ENCODE data around the gene ZBTB38. TPM values are rescaled to one million over a fixed set of nuclear protein-coding genes. Genes with fewer than 3 reads are reported as not detected.

Gene ZBTB38
- total and polyA plus RNA-seq, 2 donors (not counting 3 experiments of a cell fraction or from before 2014, with no cell fraction given): 31.1 to 85.2 TPM

- no peak overlapping the region for H3K27ac ChIP-seq (ENCODE audit: insufficient read depth, low read depth, low read length)
- intact Hi-C loops (cut with micrococcal nuclease): no loop called here
Observed at GRCh38 chr3:141362736-141363135, 5.6 kb upstream of the ZBTB38 start.

More at GRCh38 chr3:141362736-141363135, 5.6 kb upstream of the ZBTB38 start:
- POLR2A ChIA-PET: no interaction called here
- Histone ChIP-seq H2AFZ (ENCODE audit: low read depth, low read length) (no peak overlapping the region), H4K20me1 (replicated peaks; ENCODE audit: control insufficient read depth, extremely low read depth, insufficient read depth, low read length) (no peaks in the 10 kb centered on the region), H3K9ac (replicated peaks; ENCODE audit: extremely low read depth, insufficient read depth, low read length) (no peak overlapping the region), H3K4me2 (ENCODE audit: insufficient read depth, low read length) (no peak overlapping the region), H3K79me2 (ENCODE audit: control insufficient read depth, insufficient read depth, low read length) (no peaks in the 10 kb centered on the region), H3K36me3 (ENCODE audit: control insufficient read depth in 2 of 2, extremely low read depth in 1 of 2, insufficient read depth in 2 of 2, low read length in 2 of 2) (no peaks in the 10 kb centered on the region), H3K4me1 (ENCODE audit: control insufficient read depth, extremely low read depth, insufficient read depth, low read length) (peaks cover 35% of the 10 kb centered on the region), H3K27me3 (ENCODE audit: control insufficient read depth in 2 of 2, insufficient read depth in 2 of 2, low read length in 2 of 2) (no peaks in the 10 kb centered on the region), H3K4me3 (replicated peaks in 1 of 3; ENCODE audit: insufficient read depth in 1 of 3, low read depth in 1 of 3, low read length in 3 of 3) (no peak overlapping the region), H3K9me1 (replicated peaks; ENCODE audit: control insufficient read depth, extremely low read depth, insufficient read depth, low read length) (no peaks in the 10 kb centered on the region), H3K9me3 (replicated peaks; ENCODE audit: control insufficient read depth, insufficient read depth, low read length) (no peaks in the 10 kb centered on the region)
- dilution Hi-C loops (cut with MboI; ENCODE audit: extremely low pct_ligation_motif_present, low sequenced_read_pairs): no loop called here
- FAIRE-seq (no peak), DNase-seq (ENCODE audit: low read depth, low spot score) (no peak)
- no TSS peak for BruUV-seq (replicated peaks)
- TF ChIP-seq MYC (IDR thresholded peaks at IDR 0.05; ENCODE audit: low read depth, low read length) (no peak), JUN (IDR thresholded peaks at IDR 0.05; ENCODE audit: borderline replicate concordance, insufficient read depth, insufficient read length, low read depth) (no peak), GATA2 (IDR thresholded peaks at IDR 0.05; ENCODE audit: insufficient read depth, insufficient read length, low read depth, low read length) (no peak), FOS (IDR thresholded peaks at IDR 0.05; ENCODE audit: borderline replicate concordance, insufficient read depth, low read length) (no peak), POLR2A (IDR thresholded peaks at IDR 0.05; ENCODE audit: low read depth, low read length) (no peak), MAX (IDR thresholded peaks at IDR 0.05; ENCODE audit: insufficient read depth, insufficient read length) (no peak), EZH2 (IDR thresholded peaks at IDR 0.05; ENCODE audit: borderline replicate concordance, low read depth, low read length, severe bottlenecking) (no peak), POLR2AphosphoS5 (IDR thresholded peaks at IDR 0.05; ENCODE audit: insufficient read depth, low read depth, low read length) (no peak), CTCF (IDR thresholded peaks at IDR 0.05; ENCODE audit: extremely low read depth in 1 of 2, insufficient read depth in 1 of 2, low read depth in 1 of 2, low read length in 2 of 2) (no peak)
- CTCF ChIA-PET: interaction anchor here (1.1 to 5.2 kb wide), 4 partner anchors 51 to 92 kb away, joined by 4 to 153 read pairs (median 42); no protein-coding TSS in a partner anchor

Data from endothelial cell of umbilical vein (primary cell).